ENCODE results near the gene C19orf85.

DNA sequence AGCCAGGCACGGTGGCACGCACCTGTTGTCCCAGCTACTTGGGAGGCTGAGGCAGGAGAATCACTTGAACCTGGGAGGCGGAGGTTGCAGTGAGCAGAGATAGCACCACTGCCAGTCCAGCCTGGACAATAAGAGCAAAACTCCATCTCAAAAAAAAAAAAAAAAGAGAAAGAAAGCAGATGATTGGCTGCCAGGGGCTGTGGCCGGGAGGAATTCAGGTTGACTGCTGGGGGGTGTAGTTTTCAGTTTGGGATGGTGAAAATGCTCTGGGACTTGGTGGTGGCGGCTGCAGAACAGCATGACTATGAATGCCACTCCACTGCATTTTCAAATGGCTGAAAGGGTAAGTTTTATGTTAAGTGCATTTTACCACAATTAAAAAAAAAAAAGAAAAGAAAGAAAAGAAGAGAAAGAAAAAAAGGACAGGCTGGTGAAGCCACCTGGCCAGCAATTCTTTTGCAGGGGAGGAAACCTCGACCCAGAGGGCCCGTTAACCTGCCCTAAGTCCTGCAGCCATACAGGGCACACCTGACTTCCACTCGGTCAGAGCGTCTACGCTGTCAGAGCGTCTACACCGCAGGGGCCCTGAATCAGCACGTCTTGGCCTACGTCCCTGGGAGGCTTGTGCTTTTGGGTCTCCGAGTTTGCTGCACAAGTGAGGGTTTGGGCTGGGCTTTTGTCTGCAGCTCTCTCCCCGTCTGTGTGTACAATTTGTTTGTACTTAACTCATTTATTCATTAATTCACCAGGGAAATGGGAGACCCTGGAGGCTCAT is 6.7 kb downstream of the C19orf85 start:
- TF ChIP-seq, protein P1, sequence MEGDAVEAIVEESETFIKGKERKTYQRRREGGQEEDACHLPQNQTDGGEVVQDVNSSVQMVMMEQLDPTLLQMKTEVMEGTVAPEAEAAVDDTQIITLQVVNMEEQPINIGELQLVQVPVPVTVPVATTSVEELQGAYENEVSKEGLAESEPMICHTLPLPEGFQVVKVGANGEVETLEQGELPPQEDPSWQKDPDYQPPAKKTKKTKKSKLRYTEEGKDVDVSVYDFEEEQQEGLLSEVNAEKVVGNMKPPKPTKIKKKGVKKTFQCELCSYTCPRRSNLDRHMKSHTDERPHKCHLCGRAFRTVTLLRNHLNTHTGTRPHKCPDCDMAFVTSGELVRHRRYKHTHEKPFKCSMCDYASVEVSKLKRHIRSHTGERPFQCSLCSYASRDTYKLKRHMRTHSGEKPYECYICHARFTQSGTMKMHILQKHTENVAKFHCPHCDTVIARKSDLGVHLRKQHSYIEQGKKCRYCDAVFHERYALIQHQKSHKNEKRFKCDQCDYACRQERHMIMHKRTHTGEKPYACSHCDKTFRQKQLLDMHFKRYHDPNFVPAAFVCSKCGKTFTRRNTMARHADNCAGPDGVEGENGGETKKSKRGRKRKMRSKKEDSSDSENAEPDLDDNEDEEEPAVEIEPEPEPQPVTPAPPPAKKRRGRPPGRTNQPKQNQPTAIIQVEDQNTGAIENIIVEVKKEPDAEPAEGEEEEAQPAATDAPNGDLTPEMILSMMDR (IDR thresholded peaks at IDR 0.05), result no peak
- TF ChIP-seq POLR2A (IDR thresholded peaks at IDR 0.05), result no peak

Data from ovary (tissue), 3 donors.